Sigmoid colon (tissue), 4 donors: ENCODE results near the gene SLCO6A1.

ENCODE experiments used
- EP300 ChIP-seq, 4 donors: sonication (generic); formaldehyde crosslinking; IDR thresholded peaks; one replicate each; pipeline ENCODE4 v1.6.1; 2017; ENCODE audit warnings: antibody characterized with exemption in 4 of 4
- POLR2A ChIP-seq, 2 donors: fragments of 450-650 bp; IDR thresholded peaks; one replicate each; pipeline ENCODE4 v1.6.1; 2016; ENCODE audit warnings: antibody characterized with exemption in 2 of 2, mild to moderate bottlenecking in 2 of 2, moderate library complexity in 2 of 2
- TF ChIP-seq, protein P1 (sequence below), 4 experiments: fragments of 450-650 bp in 3 of 4; fragments of 200-600 bp in 1 of 4; IDR thresholded peaks; one replicate each; pipeline ENCODE4 v1.5.1; 2016 to 2019; ENCODE audit warnings: antibody characterized with exemption in 4 of 4, mild to moderate bottlenecking in 3 of 4, moderate library complexity in 2 of 4

DNA sequence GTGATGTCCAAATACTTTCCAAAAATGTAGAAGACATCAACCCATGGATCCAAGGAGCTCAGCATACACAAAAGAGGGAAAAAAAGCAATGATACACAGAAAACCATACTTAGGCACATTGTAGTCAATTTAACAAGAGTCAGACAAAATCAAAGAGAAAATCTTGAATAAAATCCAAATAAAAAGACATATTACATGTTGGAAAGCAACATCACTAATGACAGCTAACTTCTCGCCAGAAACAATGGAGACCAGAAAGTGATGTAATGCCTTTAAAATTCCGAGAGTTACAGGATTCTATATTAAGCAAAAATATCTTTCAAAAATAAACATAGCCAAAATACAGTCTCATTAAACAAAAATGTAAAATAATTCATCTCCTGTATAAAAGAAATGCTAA is 122.9 kb downstream of the SLCO6A1 start:
- TF ChIP-seq, protein P1, sequence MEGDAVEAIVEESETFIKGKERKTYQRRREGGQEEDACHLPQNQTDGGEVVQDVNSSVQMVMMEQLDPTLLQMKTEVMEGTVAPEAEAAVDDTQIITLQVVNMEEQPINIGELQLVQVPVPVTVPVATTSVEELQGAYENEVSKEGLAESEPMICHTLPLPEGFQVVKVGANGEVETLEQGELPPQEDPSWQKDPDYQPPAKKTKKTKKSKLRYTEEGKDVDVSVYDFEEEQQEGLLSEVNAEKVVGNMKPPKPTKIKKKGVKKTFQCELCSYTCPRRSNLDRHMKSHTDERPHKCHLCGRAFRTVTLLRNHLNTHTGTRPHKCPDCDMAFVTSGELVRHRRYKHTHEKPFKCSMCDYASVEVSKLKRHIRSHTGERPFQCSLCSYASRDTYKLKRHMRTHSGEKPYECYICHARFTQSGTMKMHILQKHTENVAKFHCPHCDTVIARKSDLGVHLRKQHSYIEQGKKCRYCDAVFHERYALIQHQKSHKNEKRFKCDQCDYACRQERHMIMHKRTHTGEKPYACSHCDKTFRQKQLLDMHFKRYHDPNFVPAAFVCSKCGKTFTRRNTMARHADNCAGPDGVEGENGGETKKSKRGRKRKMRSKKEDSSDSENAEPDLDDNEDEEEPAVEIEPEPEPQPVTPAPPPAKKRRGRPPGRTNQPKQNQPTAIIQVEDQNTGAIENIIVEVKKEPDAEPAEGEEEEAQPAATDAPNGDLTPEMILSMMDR (IDR thresholded peaks at IDR 0.05): no peak
- no peak for TF ChIP-seq POLR2A (IDR thresholded peaks at IDR 0.05)
- no peak for TF ChIP-seq EP300 (IDR thresholded peaks at IDR 0.05)
